ENCODE measurements around the gene PARD6G. TPM values are rescaled to one million over a fixed set of nuclear protein-coding genes. Genes with fewer than 3 reads are reported as not detected.
A peak's percentile ranks its signal among the peaks of the same experiment; 100 is the strongest.
"Not testable (repeated sequence)": the region's sequence is repeated elsewhere in the genome, so short reads cannot be mapped to it uniquely, and the experiment has no call there.

The PARD6G gene
- total RNA-seq, 2 donors from 2014 or later = 0.98 to 1.5 TPM

DNA sequence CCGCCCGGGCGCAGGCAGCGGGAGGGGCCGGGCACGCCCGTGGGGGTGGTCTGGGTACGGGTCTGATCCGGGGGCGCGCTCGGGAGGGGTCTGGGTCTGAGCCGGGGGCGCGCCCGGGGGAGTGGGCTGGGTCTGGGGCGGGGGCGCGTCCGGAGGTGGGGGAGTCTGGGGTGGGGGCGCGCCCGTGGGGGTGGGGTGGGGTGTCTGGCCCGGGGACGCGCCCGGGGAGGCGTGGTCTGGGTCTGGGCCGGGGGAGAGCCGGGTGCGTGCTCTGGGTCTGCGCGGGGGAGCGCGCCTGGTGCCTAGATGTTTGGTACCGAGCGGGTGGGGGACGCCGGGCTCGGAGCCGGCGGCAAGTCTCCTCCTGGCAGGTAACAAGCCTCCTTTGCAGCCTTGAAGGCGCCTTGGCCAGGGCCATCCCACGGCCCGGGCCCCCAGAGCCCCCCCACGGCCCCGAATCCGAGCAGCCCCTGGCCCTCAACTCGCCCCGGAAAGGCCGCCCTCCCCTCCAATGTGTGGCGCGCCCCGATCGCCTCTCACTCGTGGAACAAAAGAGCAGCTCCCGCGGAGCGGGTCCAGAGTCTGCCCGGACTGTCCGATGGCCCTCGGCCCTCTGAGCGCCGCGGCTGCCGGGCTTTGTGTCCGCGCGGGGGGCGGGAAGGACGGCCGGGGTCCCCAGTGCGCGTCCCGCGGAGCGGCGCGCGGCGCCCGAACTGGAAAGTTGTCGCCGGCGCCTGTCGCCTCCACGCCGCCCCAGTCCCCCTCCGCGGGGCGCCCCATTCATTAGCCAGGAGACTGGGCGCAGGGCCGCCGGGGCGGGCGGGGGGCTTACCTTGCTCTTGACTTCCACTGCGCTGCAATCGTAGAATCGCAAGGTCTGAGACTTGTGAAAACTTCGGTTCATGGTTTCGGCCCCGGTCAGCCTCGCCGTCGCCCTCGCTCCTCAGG lies 595 bp downstream of the PARD6G start:
- Mint-ChIP-seq H3K4me1 (no peaks in the 10 kb centered on the region), H3K27me3 (peaks cover 24% of the 10 kb centered on the region), H3K27ac (no peak overlapping the region), H3K36me3 (ENCODE audit: low read depth) (no peaks in the 10 kb centered on the region), H3K4me3 (peak overlapping the region; percentile 58), H3K9me3 (no peaks in the 10 kb centered on the region)
- ATAC-seq (replicated peaks) = peak; percentile 34

DNA sequence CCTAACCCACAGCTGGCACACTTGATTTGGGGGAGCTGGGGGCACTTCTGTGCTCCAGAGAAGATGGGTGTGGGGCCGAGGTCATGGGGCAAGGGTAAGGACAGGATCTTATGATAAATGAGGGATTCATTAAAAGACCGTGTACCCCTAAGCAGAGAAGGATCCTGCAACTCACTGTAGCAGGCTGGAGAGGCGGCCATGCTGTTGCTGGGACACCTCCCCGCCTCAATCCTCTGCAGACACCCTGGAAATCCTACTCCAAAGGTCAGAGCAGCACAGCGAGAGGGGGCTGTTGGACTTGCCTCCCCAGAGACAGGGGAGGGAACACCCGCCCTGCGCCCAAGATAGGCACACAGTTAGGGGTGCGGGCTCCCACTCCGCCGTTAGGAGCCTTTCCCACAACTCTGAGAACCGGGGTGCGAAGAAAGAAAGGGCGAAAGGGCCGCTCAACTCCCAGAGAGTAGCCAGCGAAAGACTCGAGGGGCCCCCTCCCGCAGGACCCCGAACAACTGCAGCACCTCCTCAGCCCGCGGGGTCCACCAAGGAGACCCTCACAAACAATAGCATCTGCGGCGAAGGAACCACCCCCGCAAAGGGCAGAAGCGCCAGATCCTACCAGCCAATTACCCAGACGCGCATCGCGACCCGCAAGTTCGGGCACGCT lies 1.4 kb downstream of the PARD6G start:
- no peaks in the 10 kb centered on the region for H3K9me3 Mint-ChIP-seq
- H3K4me1 Mint-ChIP-seq = no peaks in the 10 kb centered on the region
- no peak for ATAC-seq (replicated peaks)
- peaks cover 24% of the 10 kb centered on the region for H3K27me3 Mint-ChIP-seq
- H3K4me3 Mint-ChIP-seq = peak overlapping the region; percentile 58
- no peaks in the 10 kb centered on the region for H3K36me3 Mint-ChIP-seq (ENCODE audit: low read depth)
- no peak overlapping the region for H3K27ac Mint-ChIP-seq

DNA sequence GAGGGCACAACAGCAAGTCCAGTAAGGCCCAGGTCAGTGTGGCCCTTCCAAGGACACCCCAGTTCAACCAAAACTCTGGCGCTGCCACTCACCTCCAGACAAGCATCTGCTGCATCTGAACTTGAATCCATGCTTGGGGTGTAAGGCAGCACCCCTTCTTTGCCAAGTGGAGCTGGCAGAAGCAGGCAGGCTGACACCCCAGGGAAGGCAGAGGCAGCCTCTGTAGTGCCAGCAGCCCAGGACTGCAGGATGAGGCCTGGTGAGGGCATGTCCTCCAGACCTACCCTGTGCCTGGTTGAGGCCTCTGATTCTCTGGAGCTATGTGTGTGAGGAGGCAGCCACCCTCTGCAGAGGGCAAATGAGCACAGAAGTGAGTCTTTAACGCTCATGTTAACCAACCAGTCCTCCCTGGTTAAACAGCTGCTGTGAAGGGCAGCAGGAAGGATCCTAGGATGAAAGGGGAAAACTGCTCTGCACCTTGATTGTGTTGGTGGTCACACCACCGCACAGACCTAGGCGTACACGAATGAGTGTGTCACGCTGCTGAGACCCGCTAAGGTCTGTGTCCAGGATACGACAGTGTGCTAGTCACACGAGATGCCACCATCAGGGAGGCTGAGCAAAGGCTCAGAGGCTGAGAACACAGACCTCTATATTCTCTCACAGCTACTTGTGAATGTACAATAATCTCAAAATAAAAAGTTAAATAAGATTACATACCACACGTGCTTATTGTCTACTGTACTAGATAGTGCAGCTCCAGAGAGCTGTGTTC lies 2.2 kb downstream of the PARD6G start:
- Mint-ChIP-seq H3K27ac (no peak overlapping the region), H3K4me3 (peak overlapping the region; percentile 58), H3K4me1 (no peaks in the 10 kb centered on the region), H3K36me3 (ENCODE audit: low read depth) (no peaks in the 10 kb centered on the region), H3K9me3 (no peaks in the 10 kb centered on the region), H3K27me3 (peaks cover 31% of the 10 kb centered on the region)
- ATAC-seq (replicated peaks) = no peak

DNA sequence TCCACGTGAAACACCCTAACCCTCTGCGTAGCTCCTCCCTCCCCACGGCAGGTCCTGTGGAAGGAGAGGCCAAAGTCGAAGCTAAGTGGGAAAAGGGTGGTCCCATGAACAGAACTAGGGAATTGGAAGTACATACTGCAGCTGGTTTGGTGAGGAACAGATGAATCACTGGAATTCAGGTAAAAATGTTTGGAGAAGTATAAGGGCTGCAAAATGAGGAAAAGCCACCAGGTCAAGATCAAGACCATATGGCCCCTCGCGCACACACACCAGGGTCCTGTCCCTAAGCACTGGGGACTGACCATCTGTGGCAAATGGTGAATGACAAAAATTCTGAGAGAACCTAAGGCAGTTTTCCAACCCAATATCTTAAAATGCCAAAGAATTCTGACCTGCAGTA lies 3.1 kb downstream of the PARD6G start:
- Mint-ChIP-seq H3K9me3 (no peaks in the 10 kb centered on the region), H3K27ac (no peak overlapping the region), H3K4me3 (no peak overlapping the region), H3K4me1 (no peaks in the 10 kb centered on the region), H3K36me3 (ENCODE audit: low read depth) (no peaks in the 10 kb centered on the region), H3K27me3 (peaks cover 28% of the 10 kb centered on the region)
- ATAC-seq (replicated peaks) = no peak

DNA sequence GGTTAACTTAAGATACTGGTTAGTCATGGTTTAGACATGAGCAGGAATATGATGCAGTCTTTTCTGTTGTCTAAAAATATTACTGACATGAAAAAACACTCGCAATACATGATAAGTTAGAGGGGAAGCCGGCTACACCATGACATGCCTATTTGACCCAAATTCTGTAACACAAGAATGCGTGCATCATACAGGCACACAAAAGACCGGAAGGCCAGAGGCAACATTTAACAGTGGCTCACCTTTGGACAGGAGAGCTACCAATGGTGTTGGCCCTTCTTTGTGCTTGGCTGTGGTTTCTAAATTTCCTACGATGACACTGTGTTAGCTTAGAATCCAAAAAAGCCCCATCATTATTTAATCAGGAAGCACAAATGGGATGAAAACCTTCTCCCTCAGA lies 4.1 kb downstream of the PARD6G start:
- no peaks in the 10 kb centered on the region for H3K9me3 Mint-ChIP-seq
- H3K27ac Mint-ChIP-seq = no peak overlapping the region
- H3K4me3 Mint-ChIP-seq = no peak overlapping the region
- no peaks in the 10 kb centered on the region for H3K4me1 Mint-ChIP-seq
- ATAC-seq (replicated peaks) = no peak
- H3K27me3 Mint-ChIP-seq = peaks cover 28% of the 10 kb centered on the region
- H3K36me3 Mint-ChIP-seq (ENCODE audit: low read depth) = no peaks in the 10 kb centered on the region

DNA sequence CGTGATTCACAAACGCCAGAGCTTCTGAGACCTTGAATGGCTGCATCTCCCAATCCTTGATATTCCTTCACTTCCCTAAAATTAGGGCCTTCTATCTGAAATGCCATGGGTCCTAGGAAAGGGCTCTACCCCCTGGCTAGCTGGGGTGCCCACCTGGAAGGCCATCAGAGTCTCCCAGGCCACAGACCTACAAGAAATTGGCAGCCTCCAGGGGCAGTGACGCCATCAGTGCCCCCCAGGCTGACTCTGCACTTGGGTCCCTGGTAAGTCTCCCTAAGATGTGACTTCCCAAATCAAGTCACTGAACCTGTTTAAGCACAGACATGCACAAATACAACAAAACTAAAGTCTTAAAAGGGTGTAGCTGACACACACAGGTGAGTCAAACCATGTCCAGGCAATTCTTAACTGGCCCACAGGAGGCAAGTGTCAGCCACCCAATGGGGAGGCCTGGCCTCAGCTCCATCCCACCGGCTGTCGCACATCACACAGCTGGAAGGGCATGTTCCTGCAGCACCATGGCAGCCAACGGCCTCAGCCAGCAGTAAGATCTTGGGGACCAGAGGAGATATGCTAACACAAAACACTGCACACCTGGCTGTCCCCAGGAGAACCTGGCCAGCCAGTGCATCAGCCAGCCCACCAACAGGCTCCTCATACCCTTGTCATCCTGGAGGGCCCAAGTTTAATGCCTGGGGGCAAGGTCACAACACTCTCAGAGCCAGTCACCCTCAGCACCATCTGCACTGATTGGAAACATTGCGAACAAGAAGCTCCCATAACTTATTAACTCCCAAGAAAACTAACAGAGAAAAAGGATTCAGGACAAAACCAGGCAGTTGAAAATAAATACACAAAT lies 5.2 kb downstream of the PARD6G start:
- H3K4me3 Mint-ChIP-seq = no peak overlapping the region
- H3K36me3 Mint-ChIP-seq (ENCODE audit: low read depth) = no peaks in the 10 kb centered on the region
- no peaks in the 10 kb centered on the region for H3K9me3 Mint-ChIP-seq
- ATAC-seq (replicated peaks) = no peak
- no peaks in the 10 kb centered on the region for H3K4me1 Mint-ChIP-seq
- H3K27ac Mint-ChIP-seq = no peak overlapping the region
- peaks cover 28% of the 10 kb centered on the region for H3K27me3 Mint-ChIP-seq

DNA sequence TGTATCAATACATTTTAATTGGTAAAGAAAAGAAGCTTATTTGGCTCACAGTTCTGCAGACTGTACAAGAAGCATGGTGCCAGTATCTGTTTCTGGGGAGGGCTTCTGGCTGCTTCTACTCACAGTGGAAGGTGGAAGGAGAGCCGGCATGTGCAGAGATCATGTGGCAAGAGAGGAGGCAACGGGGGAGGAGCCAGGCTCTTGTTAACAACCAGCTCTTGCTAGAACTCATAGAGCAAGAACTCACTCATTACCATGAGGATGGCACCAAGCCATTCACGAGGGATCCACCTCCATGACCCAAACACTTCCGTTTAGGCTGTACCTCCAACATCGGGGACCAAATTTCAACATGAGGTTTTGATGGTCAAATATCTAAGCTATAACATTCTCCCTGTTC lies 7.5 kb downstream of the PARD6G start:
- Mint-ChIP-seq H3K9me3 (no peaks in the 10 kb centered on the region), H3K27ac (no peak overlapping the region), H3K4me3 (no peak overlapping the region), H3K4me1 (no peaks in the 10 kb centered on the region), H3K36me3 (ENCODE audit: low read depth) (no peaks in the 10 kb centered on the region), H3K27me3 (peaks cover 22% of the 10 kb centered on the region)
- ATAC-seq (replicated peaks) = no peak

DNA sequence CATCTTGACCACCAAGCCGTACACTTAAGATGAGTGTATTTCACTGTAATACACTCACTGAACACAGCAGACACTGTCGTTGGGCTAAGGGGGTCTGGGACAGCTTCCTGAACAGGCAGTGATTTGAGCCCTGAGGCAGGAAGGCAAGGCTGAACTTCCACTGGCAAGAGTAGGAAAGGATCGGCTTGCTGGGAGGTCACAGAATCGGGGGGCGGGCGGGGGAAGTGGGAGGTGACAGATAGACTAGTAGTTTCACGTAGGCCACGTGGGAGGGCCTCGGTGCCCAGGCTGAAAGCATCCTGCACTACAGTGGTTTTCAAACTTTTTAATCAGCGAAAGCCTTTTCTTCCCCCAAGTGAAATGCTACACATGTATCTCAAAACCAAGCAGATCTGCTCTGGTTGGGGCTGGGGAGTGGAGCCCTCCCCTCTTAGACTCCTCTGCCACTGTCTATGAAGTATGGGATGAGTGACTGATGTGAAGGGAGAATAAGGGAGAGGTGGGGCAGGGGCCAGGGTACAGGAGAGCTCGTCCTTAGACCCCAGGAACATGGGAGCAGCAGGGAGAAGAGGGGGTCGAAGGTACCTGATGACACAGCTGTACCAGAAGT lies 8.6 kb downstream of the PARD6G start:
- Mint-ChIP-seq H3K9me3 (no peaks in the 10 kb centered on the region), H3K4me1 (no peaks in the 10 kb centered on the region), H3K27ac (no peak overlapping the region), H3K36me3 (ENCODE audit: low read depth) (no peaks in the 10 kb centered on the region), H3K4me3 (no peak overlapping the region), H3K27me3 (peaks cover 24% of the 10 kb centered on the region)
- no peak for ATAC-seq (replicated peaks)

DNA sequence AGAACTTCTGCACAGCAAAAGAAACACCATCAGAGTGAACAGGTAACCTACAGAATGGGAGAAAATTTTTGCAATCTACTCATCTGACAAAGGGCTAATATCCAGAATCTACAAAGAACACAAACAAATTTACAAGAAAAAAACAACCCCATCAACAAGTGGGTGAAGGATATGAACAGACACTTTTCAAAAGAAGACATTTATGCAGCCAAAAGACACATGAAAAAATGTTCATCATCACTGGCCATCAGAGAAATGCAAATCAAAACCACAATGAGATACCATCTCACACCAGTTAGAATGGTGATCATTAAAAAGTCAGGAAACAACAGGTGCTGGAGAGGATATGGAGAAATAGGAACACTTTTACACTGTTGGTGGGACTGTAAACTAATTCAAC lies 9.8 kb downstream of the PARD6G start:
- peaks cover 18% of the 10 kb centered on the region for H3K27me3 Mint-ChIP-seq
- not testable (repeated sequence) for H3K4me1 Mint-ChIP-seq; H3K27ac Mint-ChIP-seq; ATAC-seq (replicated peaks); H3K4me3 Mint-ChIP-seq; H3K9me3 Mint-ChIP-seq; H3K36me3 Mint-ChIP-seq (ENCODE audit: low read depth)

DNA sequence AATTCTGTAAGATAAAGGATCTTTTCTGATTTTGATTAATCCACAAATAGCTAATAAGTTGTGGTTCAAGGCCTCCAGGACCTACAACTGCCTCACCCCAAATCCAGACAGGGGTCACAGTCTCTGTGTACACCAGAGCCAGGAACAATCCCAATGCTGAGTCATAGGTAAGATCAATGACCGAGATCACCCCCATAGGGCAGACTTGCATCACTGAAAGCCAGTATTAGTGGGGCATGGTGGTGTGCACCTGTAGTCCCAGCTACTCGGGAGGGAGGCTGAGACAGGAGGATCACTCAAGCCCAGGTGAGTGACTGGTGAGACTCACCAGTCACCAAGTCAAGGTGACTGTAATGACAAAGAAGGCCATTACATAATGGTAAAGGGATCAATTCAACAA lies 12.9 kb downstream of the PARD6G start:
- H3K4me1 Mint-ChIP-seq = no peaks in the 10 kb centered on the region
- no peak overlapping the region for H3K4me3 Mint-ChIP-seq
- no peaks in the 10 kb centered on the region for H3K36me3 Mint-ChIP-seq (ENCODE audit: low read depth)
- peaks cover 10% of the 10 kb centered on the region for H3K27me3 Mint-ChIP-seq
- ATAC-seq (replicated peaks) = no peak
- no peak overlapping the region for H3K27ac Mint-ChIP-seq
- H3K9me3 Mint-ChIP-seq = no peaks in the 10 kb centered on the region

DNA sequence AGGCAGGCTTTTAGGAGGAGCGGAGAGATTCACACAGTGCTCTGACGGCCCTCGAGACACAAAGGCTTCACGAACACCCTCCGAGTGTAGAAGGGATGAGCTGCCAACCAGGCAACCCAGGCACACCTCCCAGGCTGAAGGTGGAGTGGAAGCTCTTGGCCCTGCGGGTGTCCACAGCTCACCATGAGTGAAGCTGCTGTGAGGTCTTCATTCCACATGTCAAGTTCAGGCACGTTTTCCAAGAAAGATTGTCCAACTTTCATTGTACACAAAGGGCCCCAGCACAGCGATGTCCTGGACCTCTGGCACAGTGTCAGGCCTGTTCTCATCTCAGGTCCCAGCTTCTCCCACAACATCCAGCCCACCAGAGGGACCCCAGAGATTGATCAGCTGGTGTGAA lies 13.4 kb downstream of the PARD6G start:
- H3K4me1 Mint-ChIP-seq = no peaks in the 10 kb centered on the region
- H3K36me3 Mint-ChIP-seq (ENCODE audit: low read depth) = no peaks in the 10 kb centered on the region
- no peak overlapping the region for H3K4me3 Mint-ChIP-seq
- ATAC-seq (replicated peaks) = no peak
- H3K27me3 Mint-ChIP-seq = peaks cover 10% of the 10 kb centered on the region
- H3K27ac Mint-ChIP-seq = no peak overlapping the region
- H3K9me3 Mint-ChIP-seq = no peaks in the 10 kb centered on the region

DNA sequence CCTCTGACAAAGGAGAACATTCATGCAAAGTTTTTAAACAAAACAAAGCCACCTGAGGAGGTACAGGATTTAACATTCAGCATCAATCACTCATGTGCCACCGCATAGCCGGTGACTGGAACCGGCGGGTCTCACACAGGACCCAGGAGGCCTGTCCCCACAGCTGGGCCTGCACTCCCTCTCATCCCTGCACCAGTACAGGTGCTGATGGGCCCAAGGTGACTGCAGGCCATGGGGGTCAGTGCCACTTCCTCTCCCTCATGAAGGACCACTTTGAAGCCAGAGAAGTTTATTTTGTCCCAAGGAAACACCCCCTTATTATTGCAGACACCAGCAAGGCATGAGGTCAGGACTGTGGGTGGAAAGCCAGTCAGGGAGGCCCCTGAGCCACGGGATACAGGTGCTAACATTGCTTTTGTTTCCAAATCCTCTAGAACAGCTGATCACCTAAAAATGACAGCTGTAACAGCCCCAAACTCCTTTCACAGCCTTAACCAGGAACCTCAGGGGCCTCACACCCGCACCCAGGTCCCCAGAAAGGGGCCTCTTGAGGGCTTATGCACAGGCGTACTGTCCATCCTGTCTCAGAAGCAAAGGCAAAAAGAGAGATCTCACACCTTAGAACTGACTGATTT lies 14.0 kb downstream of the PARD6G start:
- H3K27ac Mint-ChIP-seq = no peak overlapping the region
- no peaks in the 10 kb centered on the region for H3K9me3 Mint-ChIP-seq
- H3K27me3 Mint-ChIP-seq = peaks cover 10% of the 10 kb centered on the region
- no peaks in the 10 kb centered on the region for H3K36me3 Mint-ChIP-seq (ENCODE audit: low read depth)
- H3K4me1 Mint-ChIP-seq = no peaks in the 10 kb centered on the region
- no peak for ATAC-seq (replicated peaks)
- H3K4me3 Mint-ChIP-seq = no peak overlapping the region

DNA sequence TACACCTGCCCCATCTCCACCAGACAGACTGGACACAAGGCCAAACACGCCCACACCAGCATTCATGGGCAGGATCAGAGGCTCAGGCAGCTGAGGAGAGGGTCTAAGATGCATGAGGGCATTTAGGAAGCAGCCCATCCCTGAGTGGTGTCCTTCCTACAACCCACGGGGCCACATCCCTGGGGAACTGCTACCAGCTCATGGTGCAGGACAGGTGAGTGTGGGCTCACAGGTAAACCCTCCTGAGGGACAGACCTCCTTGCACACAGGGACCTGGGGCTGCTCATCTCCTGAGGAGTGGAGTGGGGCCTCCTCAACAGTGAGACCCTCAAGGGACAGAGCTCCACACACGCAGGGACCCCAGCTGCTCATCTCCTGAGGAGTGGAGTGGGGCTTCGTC lies 14.6 kb downstream of the PARD6G start:
- Mint-ChIP-seq H3K4me1 (no peaks in the 10 kb centered on the region), H3K9me3 (no peaks in the 10 kb centered on the region), H3K27ac (no peak overlapping the region), H3K27me3 (peaks cover 10% of the 10 kb centered on the region), H3K4me3 (no peak overlapping the region), H3K36me3 (ENCODE audit: low read depth) (no peaks in the 10 kb centered on the region)
- ATAC-seq (replicated peaks) = no peak
